H9 (cell line): ENCODE measurements around the gene MYH14. TPM values are rescaled to one million over a fixed set of nuclear protein-coding genes. Genes with fewer than 3 reads are reported as not detected.

Source experiments
- DNase-seq: peaks from one replicate; pipeline ENCODE4 v3.0.0-alpha.2; 2017
- H2AFZ ChIP-seq: one replicate; pipeline ENCODE4 v1.6.1; 2013; ENCODE audit warnings: mild to moderate bottlenecking, low read length, control low read depth, moderate library complexity
- H2AK5ac ChIP-seq: 2 replicates; pipeline ENCODE4 v1.6.1; 2013; ENCODE audit warnings: low read length, control low read depth, mixed read lengths; ENCODE audit not compliant: insufficient read length
- H2BK120ac ChIP-seq: one replicate; pipeline ENCODE4 v1.6.1; 2013; ENCODE audit warnings: low read depth, mild to moderate bottlenecking, low read length, control low read depth, inconsistent platforms; ENCODE audit not compliant: poor library complexity, severe bottlenecking
- H2BK12ac ChIP-seq: 2 replicates; pipeline ENCODE4 v1.6.1; 2013; ENCODE audit warnings: low read length, control low read depth, mixed read lengths, low read depth; ENCODE audit not compliant: insufficient read length
- H2BK15ac ChIP-seq: 2 replicates; pipeline ENCODE4 v1.6.1; 2013; ENCODE audit warnings: low read depth, low read length, control low read depth
- H2BK20ac ChIP-seq: one replicate; pipeline ENCODE4 v1.6.1; 2013; ENCODE audit warnings: low read depth, mild to moderate bottlenecking, low read length, control low read depth, inconsistent platforms; ENCODE audit not compliant: poor library complexity, severe bottlenecking
- H2BK5ac ChIP-seq: 2 replicates; pipeline ENCODE4 v1.6.1; 2013; ENCODE audit warnings: low read length, control low read depth, mixed read lengths; ENCODE audit not compliant: insufficient read length
- H3K14ac ChIP-seq: 2 replicates; pipeline ENCODE4 v1.6.1; 2013; ENCODE audit warnings: low read length, control low read depth; ENCODE audit not compliant: insufficient read depth
- H3K18ac ChIP-seq: 2 replicates; pipeline ENCODE4 v1.6.1; 2013; ENCODE audit warnings: low read depth, mild to moderate bottlenecking, mixed read lengths, low read length, control low read depth; ENCODE audit not compliant: insufficient read length
- H3K23ac ChIP-seq: 2 replicates; pipeline ENCODE4 v1.6.1; 2013; ENCODE audit warnings: low read length, control low read depth, mixed read lengths, low read depth; ENCODE audit not compliant: insufficient read length
- H3K23me2 ChIP-seq: 2 replicates; pipeline ENCODE4 v1.6.1; 2013; ENCODE audit warnings: low read depth, mild to moderate bottlenecking, mixed read lengths, low read length, control low read depth; ENCODE audit not compliant: insufficient read length, poor library complexity, severe bottlenecking
- H3K27ac ChIP-seq: 2 replicates; pipeline ENCODE4 v1.5.1; 2013; ENCODE audit warnings: low read length, control low read depth, mixed read lengths, low read depth; ENCODE audit not compliant: insufficient read length
- H3K27me3 ChIP-seq: 2 replicates; pipeline ENCODE4 v1.6.1; 2013; ENCODE audit warnings: low read length, control low read depth, inconsistent platforms; ENCODE audit not compliant: insufficient read depth
- H3K4ac ChIP-seq: 2 replicates; pipeline ENCODE4 v1.6.1; 2013; ENCODE audit warnings: low read depth, mild to moderate bottlenecking, control low read depth, inconsistent platforms, low read length, moderate library complexity
- H3K4me1 ChIP-seq: 2 replicates; pipeline ENCODE4 v1.6.1; 2013; ENCODE audit warnings: low read length, control low read depth, inconsistent platforms; ENCODE audit not compliant: insufficient read depth
- H3K4me2 ChIP-seq: 2 replicates; pipeline ENCODE4 v1.6.1; 2013; ENCODE audit warnings: low read length, control low read depth, mixed read lengths; ENCODE audit not compliant: insufficient read length, insufficient read depth
- H3K56ac ChIP-seq: 2 replicates; pipeline ENCODE4 v1.6.1; 2013; ENCODE audit warnings: low read depth, mild to moderate bottlenecking, mixed read lengths, low read length, control low read depth; ENCODE audit not compliant: insufficient read length
- H3K79me1 ChIP-seq: 2 replicates; pipeline ENCODE4 v1.6.1; 2013; ENCODE audit warnings: low read depth, mild to moderate bottlenecking, moderate library complexity, low read length, control low read depth, inconsistent platforms; ENCODE audit not compliant: insufficient read depth, poor library complexity, severe bottlenecking
- H3K79me2 ChIP-seq: 2 replicates; pipeline ENCODE4 v1.6.1; 2013; ENCODE audit warnings: low read length, control low read depth, inconsistent platforms; ENCODE audit not compliant: insufficient read depth
- H3K9ac ChIP-seq: 2 replicates; pipeline ENCODE4 v1.6.1; 2013; ENCODE audit warnings: low read length, control low read depth, mixed read lengths; ENCODE audit not compliant: insufficient read length; ENCODE audit errors: extremely low read depth
- H3K9me3 ChIP-seq: one replicate; pipeline ENCODE4 v1.6.1; 2013; ENCODE audit warnings: low read depth, low read length, inconsistent platforms; ENCODE audit not compliant: control insufficient read depth
- H3T11ph ChIP-seq: one replicate; pipeline ENCODE4 v1.6.1; 2013; ENCODE audit warnings: mild to moderate bottlenecking, low read length, control low read depth, inconsistent platforms
- H4K20me1 ChIP-seq: one replicate; pipeline ENCODE4 v1.6.1; 2013; ENCODE audit not compliant: control insufficient read depth, insufficient read length, insufficient read depth
- H4K5ac ChIP-seq: 2 replicates; pipeline ENCODE4 v1.6.1; 2013; ENCODE audit warnings: low read depth, mild to moderate bottlenecking, mixed read lengths, low read length, control low read depth; ENCODE audit not compliant: insufficient read length
- H4K8ac ChIP-seq: replicated peaks from 2 replicates; pipeline ENCODE4 v1.6.1; 2013; ENCODE audit warnings: low read length, control low read depth, mixed read lengths, low read depth; ENCODE audit not compliant: insufficient read length
- H4K91ac ChIP-seq: 2 replicates; pipeline ENCODE4 v1.6.1; 2013; ENCODE audit warnings: low read depth, mild to moderate bottlenecking, moderate library complexity, mixed read lengths, low read length, control low read depth; ENCODE audit not compliant: insufficient read length
- H3K27ac Mint-ChIP-seq, 3 experiments: 2 replicates in 2 of 3; 3 replicates in 1 of 3; pipeline ENCODE4 v1.8.0; 2020 to 2021; ENCODE audit warnings: mixed read lengths in 3 of 3, mild to moderate bottlenecking in 1 of 3, moderate library complexity in 1 of 3
- H3K27me3 Mint-ChIP-seq: 2 replicates; pipeline ENCODE4 v1.8.0; 2021; ENCODE audit warnings: low read depth, mild to moderate bottlenecking, moderate library complexity, mixed read lengths
- H3K36me3 Mint-ChIP-seq, 3 experiments: 2 replicates in 2 of 3; 3 replicates in 1 of 3; pipeline ENCODE4 v1.8.0; 2020 to 2021; ENCODE audit warnings: low read depth in 3 of 3, mixed read lengths in 3 of 3; ENCODE audit not compliant: insufficient read depth in 1 of 3
- H3K4me1 Mint-ChIP-seq, 2 experiments: 2 replicates each; pipeline ENCODE4 v1.8.0; 2020; ENCODE audit warnings: mixed read lengths in 2 of 2
- H3K4me3 Mint-ChIP-seq, 2 experiments: 2 replicates in 1 of 2; 3 replicates in 1 of 2; pipeline ENCODE4 v1.8.0; 2020 to 2021; ENCODE audit warnings: mild to moderate bottlenecking in 2 of 2, mixed read lengths in 2 of 2, moderate library complexity in 1 of 2
- H3K9me3 Mint-ChIP-seq, 2 experiments: 2 replicates in 1 of 2; 3 replicates in 1 of 2; pipeline ENCODE4 v1.8.0; 2020; ENCODE audit warnings: mild to moderate bottlenecking in 2 of 2, mixed read lengths in 2 of 2, moderate library complexity in 1 of 2
- WGBS: extraction: QIAGEN DNeasy Blood & Tissue Kit; methylation state at CpG from one replicate; pipeline ENCODE4 v1.1.7; 2013; ENCODE audit warnings: missing lambda C conversion rate, low lambda C conversion rate, mixed read lengths; ENCODE audit not compliant: insufficient read length; ENCODE audit errors: extremely low coverage; 5-methylcytosine and 5-hydroxymethylcytosine counted together
- total RNA-seq: library from RNA; stranded (reverse); gene quantifications from 2 replicates; pipeline ENCODE4 v1.2.1, GENCODE V29; 2021
- TF ChIP-seq, protein P1 (sequence below): fragments of 200-600 bp; sonication (generic); conservative IDR thresholded peaks from 3 replicates; pipeline ENCODE4 v1.8.0; 2021; ENCODE audit warnings: antibody characterized with exemption, mild to moderate bottlenecking

MYH14 gene
- total RNA-seq, 1 experiment from 2014 or later: 27.7 TPM

DNA sequence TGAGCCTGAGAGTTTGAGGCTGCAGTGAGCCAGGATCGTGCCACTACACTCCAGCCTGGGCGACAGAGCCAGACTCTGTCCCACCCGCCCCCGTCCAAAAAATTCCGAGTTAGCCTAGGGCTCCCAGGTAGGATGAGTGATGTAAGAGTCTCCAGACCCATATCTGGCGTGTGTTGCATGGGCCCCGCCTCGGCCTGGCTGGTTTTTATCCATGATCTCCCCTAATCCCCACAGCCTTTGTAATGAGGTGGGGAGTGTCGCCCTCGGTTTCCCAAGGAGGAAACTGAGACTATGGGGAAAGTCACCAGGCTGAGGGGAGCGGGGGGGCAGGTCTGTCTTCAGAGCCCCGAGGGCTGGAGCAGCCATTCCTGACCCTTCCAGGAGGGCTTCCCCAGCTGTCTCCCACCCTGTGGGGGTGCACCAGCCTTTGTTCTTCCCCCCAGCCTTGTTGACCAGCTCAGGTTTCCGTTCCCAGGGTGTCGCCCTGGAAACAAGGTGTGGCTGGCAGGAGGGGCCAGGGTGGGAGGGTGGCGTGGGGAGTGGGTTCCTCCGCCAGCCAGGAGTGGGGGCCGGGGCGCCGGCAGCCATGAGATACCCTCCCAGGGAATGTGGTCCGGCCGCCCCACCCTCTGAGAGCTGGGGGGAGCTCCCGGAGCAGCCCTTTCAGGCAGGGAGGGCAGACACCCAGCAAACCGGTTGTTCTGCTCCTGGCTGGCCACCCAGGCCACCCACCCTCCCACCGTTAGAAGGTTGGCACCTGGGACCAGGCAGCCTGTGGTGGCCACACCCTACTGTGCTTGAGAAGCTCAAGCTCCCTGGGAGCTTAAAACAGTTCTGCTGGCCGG lies 11.5 kb downstream of the MYH14 start:
- H3K4me2 ChIP-seq: no peak overlapping the region
- no CpG with 5 or more reads among the region's 25 CpGs for WGBS
- H3K27me3 Mint-ChIP-seq: no peaks in the 10 kb centered on the region; the same call in 1 of the 2 replicates

More for the DNA sequence above, 11.5 kb downstream of the MYH14 start:
- H3K27ac Mint-ChIP-seq: no peak overlapping the region; a peak in 1 of 7 replicates
- H2BK12ac ChIP-seq: no peak overlapping the region
- no peak overlapping the region for H2BK120ac ChIP-seq
- no peaks in the 10 kb centered on the region for H3K27me3 ChIP-seq
- no peak overlapping the region for H4K5ac ChIP-seq
- H3K4me1 Mint-ChIP-seq: peaks cover 10 to 16% of the 10 kb centered on the region in 2 experiments; a peak in 3 of 4 replicates
- H4K91ac ChIP-seq: no peak overlapping the region
- no peak overlapping the region for H3K56ac ChIP-seq
- no peaks in the 10 kb centered on the region; the same call in 1 of the 2 replicates for H3K4me1 ChIP-seq
- H2BK5ac ChIP-seq: no peak overlapping the region
- no peak for DNase-seq
- no peak overlapping the region for H2BK15ac ChIP-seq
- peak overlapping the region; percentile 31 for H3K18ac ChIP-seq
- H3K79me2 ChIP-seq: no peaks in the 10 kb centered on the region
- H3K9me3 Mint-ChIP-seq: peaks cover 0 to 3% of the 10 kb centered on the region in 2 experiments; a peak in 2 of 5 replicates
- H3K14ac ChIP-seq: peak overlapping the region; percentile 10; the same call in 1 of the 2 replicates
- no peak overlapping the region for H2AK5ac ChIP-seq
- no peaks in the 10 kb centered on the region for H3K79me1 ChIP-seq
- no peak overlapping the region for H2AFZ ChIP-seq
- H4K20me1 ChIP-seq: no peaks in the 10 kb centered on the region
- no peak overlapping the region for H3K4ac ChIP-seq
- H3K36me3 Mint-ChIP-seq: peaks cover 16 to 37% (median 34%) of the 10 kb centered on the region in 3 experiments
- H4K8ac ChIP-seq: no peak overlapping the region
- no peak overlapping the region; a peak in 1 of 5 replicates for H3K4me3 Mint-ChIP-seq
- H2BK20ac ChIP-seq: no peak overlapping the region
- H3K23ac ChIP-seq: no peak overlapping the region
- H3K9me3 ChIP-seq: no peaks in the 10 kb centered on the region
- no peak overlapping the region for H3T11ph ChIP-seq
- no peak overlapping the region for H3K9ac ChIP-seq
- no peaks in the 10 kb centered on the region for H3K23me2 ChIP-seq
- TF ChIP-seq, protein P1, sequence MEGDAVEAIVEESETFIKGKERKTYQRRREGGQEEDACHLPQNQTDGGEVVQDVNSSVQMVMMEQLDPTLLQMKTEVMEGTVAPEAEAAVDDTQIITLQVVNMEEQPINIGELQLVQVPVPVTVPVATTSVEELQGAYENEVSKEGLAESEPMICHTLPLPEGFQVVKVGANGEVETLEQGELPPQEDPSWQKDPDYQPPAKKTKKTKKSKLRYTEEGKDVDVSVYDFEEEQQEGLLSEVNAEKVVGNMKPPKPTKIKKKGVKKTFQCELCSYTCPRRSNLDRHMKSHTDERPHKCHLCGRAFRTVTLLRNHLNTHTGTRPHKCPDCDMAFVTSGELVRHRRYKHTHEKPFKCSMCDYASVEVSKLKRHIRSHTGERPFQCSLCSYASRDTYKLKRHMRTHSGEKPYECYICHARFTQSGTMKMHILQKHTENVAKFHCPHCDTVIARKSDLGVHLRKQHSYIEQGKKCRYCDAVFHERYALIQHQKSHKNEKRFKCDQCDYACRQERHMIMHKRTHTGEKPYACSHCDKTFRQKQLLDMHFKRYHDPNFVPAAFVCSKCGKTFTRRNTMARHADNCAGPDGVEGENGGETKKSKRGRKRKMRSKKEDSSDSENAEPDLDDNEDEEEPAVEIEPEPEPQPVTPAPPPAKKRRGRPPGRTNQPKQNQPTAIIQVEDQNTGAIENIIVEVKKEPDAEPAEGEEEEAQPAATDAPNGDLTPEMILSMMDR: no peak
- no peak overlapping the region for H3K27ac ChIP-seq
